ENCODE data around the gene HOXD13. TPM values are rescaled to one million over a fixed set of nuclear protein-coding genes. Genes with fewer than 3 reads are reported as not detected.

Gene HOXD13
- total and polyA plus RNA-seq, 2 donors (not counting 1 experiment from before 2014, with no cell fraction given): not detected

DNA sequence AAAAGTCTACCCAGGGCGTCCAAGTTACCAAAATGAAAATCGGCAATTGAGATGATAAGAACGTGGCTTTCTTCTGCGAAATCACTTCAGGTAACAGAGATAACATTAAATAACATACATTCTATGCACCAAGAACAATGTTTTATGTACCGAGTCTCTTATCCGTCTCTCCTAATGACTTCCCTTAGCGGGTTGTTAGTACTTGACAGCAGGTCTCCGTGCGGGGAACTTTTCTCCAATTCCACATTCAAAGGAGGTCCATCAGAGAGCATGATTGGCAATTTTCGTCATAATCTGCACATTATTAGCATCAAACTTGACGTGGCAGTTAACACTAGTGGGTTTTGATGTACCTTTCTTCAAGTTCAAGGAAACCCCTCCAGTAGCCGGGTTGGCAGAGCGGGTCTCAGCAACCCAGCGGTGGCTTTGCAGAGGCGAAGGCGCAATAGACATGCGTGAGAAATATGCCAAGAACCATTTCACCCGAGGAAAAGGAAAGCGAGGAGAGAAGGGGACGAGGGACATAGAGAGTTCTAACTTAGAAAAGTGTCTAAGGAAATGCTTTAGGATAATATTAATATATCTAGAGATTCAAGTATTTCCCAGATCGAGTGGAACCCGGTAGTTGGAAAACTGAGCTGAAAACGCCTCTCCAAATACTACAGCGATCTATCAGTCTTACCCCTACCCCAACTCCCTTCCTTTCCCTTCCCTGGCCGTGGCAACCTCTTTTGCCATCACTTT, 13.8 kb upstream of the HOXD13 start:
- ChIA-PET POLR2A (no interaction called here), CTCF (interaction anchor here (1.4 kb wide), 1 partner anchor 49 kb away, joined by 5 read pairs; no protein-coding TSS in a partner anchor)
- no peak overlapping the region for H3K9ac ChIP-seq (ENCODE audit: low read length)
- H3K4me3 ChIP-seq (ENCODE audit: control extremely low read depth in 1 of 5, extremely low read depth in 1 of 5, insufficient read depth in 1 of 5, low read depth in 2 of 5, low read length in 4 of 5): no peak overlapping the region
- H3K9me3 ChIP-seq (ENCODE audit: control extremely low read depth in 1 of 3, control insufficient read depth in 2 of 3, insufficient read depth in 1 of 3, low read length in 2 of 3): peaks cover 7 to 49% (median 22%) of the 10 kb centered on the region in 3 donors
- no peak for ATAC-seq (ENCODE audit: low read depth)
- no peaks in the 10 kb centered on the region for H4K20me1 ChIP-seq (ENCODE audit: control insufficient read depth, insufficient read depth, low read length, poor library complexity, severe bottlenecking)
- no peak overlapping the region for H3K4me2 ChIP-seq (replicated peaks; ENCODE audit: low read depth, low read length, poor library complexity, severe bottlenecking)
- TF ChIP-seq, protein P1, sequence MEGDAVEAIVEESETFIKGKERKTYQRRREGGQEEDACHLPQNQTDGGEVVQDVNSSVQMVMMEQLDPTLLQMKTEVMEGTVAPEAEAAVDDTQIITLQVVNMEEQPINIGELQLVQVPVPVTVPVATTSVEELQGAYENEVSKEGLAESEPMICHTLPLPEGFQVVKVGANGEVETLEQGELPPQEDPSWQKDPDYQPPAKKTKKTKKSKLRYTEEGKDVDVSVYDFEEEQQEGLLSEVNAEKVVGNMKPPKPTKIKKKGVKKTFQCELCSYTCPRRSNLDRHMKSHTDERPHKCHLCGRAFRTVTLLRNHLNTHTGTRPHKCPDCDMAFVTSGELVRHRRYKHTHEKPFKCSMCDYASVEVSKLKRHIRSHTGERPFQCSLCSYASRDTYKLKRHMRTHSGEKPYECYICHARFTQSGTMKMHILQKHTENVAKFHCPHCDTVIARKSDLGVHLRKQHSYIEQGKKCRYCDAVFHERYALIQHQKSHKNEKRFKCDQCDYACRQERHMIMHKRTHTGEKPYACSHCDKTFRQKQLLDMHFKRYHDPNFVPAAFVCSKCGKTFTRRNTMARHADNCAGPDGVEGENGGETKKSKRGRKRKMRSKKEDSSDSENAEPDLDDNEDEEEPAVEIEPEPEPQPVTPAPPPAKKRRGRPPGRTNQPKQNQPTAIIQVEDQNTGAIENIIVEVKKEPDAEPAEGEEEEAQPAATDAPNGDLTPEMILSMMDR (IDR thresholded peaks at IDR 0.05): no peak
- TF ChIP-seq EZH2 (IDR thresholded peaks at IDR 0.05; ENCODE audit: borderline replicate concordance, insufficient read depth, low read depth, low read length, poor library complexity, severe bottlenecking): no peak
- H3K27ac ChIP-seq (ENCODE audit: low read length in 2 of 2): no peak overlapping the region
- H3K27ac Mint-ChIP-seq: peak overlapping the region; percentile 64
- peaks cover 3% of the 10 kb centered on the region for H3K9me3 Mint-ChIP-seq (ENCODE audit: insufficient read depth)
- H3K27me3 ChIP-seq (replicated peaks in 1 of 4; ENCODE audit: control extremely low read depth in 1 of 4, control insufficient read depth in 3 of 4, insufficient read depth in 4 of 4, low read length in 3 of 4): peaks cover 0 to 86% (median 71%) of the 10 kb centered on the region in 4 experiments
- peaks cover 3 to 18% of the 10 kb centered on the region in 2 donors for H3K4me1 ChIP-seq (ENCODE audit: control insufficient read depth in 2 of 2, insufficient read depth in 2 of 2, low read length in 2 of 2)
- no peak overlapping the region for H2AFZ ChIP-seq (ENCODE audit: insufficient read depth, low read depth, low read length, poor library complexity, severe bottlenecking)
- peaks cover 65% of the 10 kb centered on the region for H3K27me3 Mint-ChIP-seq
- no peaks in the 10 kb centered on the region for H3K36me3 ChIP-seq (replicated peaks in 1 of 2; ENCODE audit: control extremely low read depth in 1 of 2, control insufficient read depth in 1 of 2, extremely low read depth in 1 of 2, insufficient read depth in 2 of 2, low read length in 1 of 2)
- intact Hi-C loops (cut with micrococcal nuclease): loop anchor here (5.0 kb wide), 1 partner anchor 54 kb away; no protein-coding TSS in a partner anchor
- DNase-seq: peak; percentile 39
- H3K4me1 Mint-ChIP-seq: peaks cover 5% of the 10 kb centered on the region
- no peaks in the 10 kb centered on the region for H3K79me2 ChIP-seq (ENCODE audit: control insufficient read depth, insufficient read depth, low read length)
- H3K4me3 Mint-ChIP-seq: no peak overlapping the region
- WGBS (ENCODE audit: insufficient coverage): 18% methylated on average over 11 of the region's 25 CpGs

DNA sequence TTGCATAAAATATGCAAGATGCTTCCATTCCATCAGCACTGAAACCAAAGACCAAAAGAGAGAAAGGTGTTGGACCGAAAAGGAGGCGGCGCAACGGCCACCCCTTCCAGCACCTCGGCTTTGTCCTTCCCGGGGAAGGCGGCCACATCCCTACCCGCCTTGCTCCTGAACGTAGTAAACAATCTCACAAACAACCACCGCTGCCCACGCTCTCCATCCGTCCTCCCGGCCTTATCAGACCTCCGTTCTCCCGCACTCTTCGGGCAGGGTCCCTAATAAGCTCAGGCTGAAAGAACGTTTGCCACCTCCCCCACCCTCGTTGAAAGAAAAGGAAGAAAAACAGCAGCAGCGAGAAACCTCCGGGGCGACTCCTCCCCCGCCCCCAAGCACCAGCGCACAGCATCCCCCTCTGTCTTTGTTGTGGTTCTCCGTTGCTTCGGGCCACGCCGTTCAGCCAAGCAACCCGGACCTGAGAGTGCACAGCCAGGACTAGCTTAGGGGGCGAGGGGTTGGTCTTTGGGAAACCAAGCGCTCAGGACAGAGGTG, 13.2 kb upstream of the HOXD13 start:
- POLR2A ChIA-PET: no interaction called here
- TF ChIP-seq EZH2 (IDR thresholded peaks at IDR 0.05; ENCODE audit: borderline replicate concordance, insufficient read depth, low read depth, low read length, poor library complexity, severe bottlenecking): no peak
- TF ChIP-seq, protein P1 (IDR thresholded peaks at IDR 0.05): no peak
- intact Hi-C loops (cut with micrococcal nuclease): loop anchor here (5.0 kb wide), 1 partner anchor 53 kb away; no protein-coding TSS in a partner anchor
- Histone ChIP-seq H3K9me3 (ENCODE audit: control extremely low read depth in 1 of 3, control insufficient read depth in 2 of 3, insufficient read depth in 1 of 3, low read length in 2 of 3) (peaks cover 7 to 55% (median 27%) of the 10 kb centered on the region in 3 donors), H3K4me2 (replicated peaks; ENCODE audit: low read depth, low read length, poor library complexity, severe bottlenecking) (peak overlapping the region; percentile 28), H3K4me1 (ENCODE audit: control insufficient read depth in 2 of 2, insufficient read depth in 2 of 2, low read length in 2 of 2) (peaks cover 3 to 18% of the 10 kb centered on the region in 2 donors), H3K4me3 (ENCODE audit: control extremely low read depth in 1 of 5, extremely low read depth in 1 of 5, insufficient read depth in 1 of 5, low read depth in 2 of 5, low read length in 4 of 5) (no peak overlapping the region), H3K79me2 (ENCODE audit: control insufficient read depth, insufficient read depth, low read length) (no peaks in the 10 kb centered on the region), H4K20me1 (ENCODE audit: control insufficient read depth, insufficient read depth, low read length, poor library complexity, severe bottlenecking) (no peaks in the 10 kb centered on the region), H3K27me3 (replicated peaks in 1 of 4; ENCODE audit: control extremely low read depth in 1 of 4, control insufficient read depth in 3 of 4, insufficient read depth in 4 of 4, low read length in 3 of 4) (peaks cover 0 to 86% (median 73%) of the 10 kb centered on the region in 4 experiments), H3K27ac (ENCODE audit: low read length in 2 of 2) (no peak overlapping the region), H3K9ac (ENCODE audit: low read length) (no peak overlapping the region), H2AFZ (ENCODE audit: insufficient read depth, low read depth, low read length, poor library complexity, severe bottlenecking) (no peak overlapping the region), H3K36me3 (replicated peaks in 1 of 2; ENCODE audit: control extremely low read depth in 1 of 2, control insufficient read depth in 1 of 2, extremely low read depth in 1 of 2, insufficient read depth in 2 of 2, low read length in 1 of 2) (no peaks in the 10 kb centered on the region)
- Mint-ChIP-seq H3K4me1 (peaks cover 5% of the 10 kb centered on the region), H3K27me3 (peaks cover 70% of the 10 kb centered on the region), H3K27ac (peak overlapping the region; percentile 64), H3K4me3 (peak overlapping the region; percentile 57), H3K9me3 (ENCODE audit: insufficient read depth) (peaks cover 3% of the 10 kb centered on the region)
- peak; percentile 34 for DNase-seq
- CTCF ChIA-PET: interaction anchor here (1.4 kb wide), 1 partner anchor 48 kb away, joined by 5 read pairs; no protein-coding TSS in a partner anchor
- WGBS (ENCODE audit: insufficient coverage): 10% methylated on average over 24 of the region's 30 CpGs
- no peak for ATAC-seq (ENCODE audit: low read depth)

All from B cell (primary cell).